GM12878 (cell line): Measurements from ENCODE around the gene RFC4. TPM values are rescaled to one million over a fixed set of nuclear protein-coding genes. Genes with fewer than 3 reads are reported as not detected.

Experiments used
- ATAC-seq: fragments of 200-7000 bp; cut with Tn5 transposase; 3 replicates; pipeline ENCODE4 v1.9.1; 2020; ENCODE audit warnings: mild to moderate bottlenecking, moderate library complexity
- BruUV-seq: library from RNA; stranded (reverse); fragments of 400-500 nt; replicated peaks from 2 replicates; lab custom pipeline; 2021; lab: Mats Ljungman, UMichigan
- CTCF ChIA-PET: fragments of 300-600 bp; sonication (Branson Sonifier 250); formaldehyde crosslinking; extraction: SDS; loops from one replicate; lab custom pipeline; 2021; ENCODE audit warnings: inconsistent platforms; lab: Yijun Ruan, JAX
- POLR2A ChIA-PET: fragments of 350-600 bp; formaldehyde crosslinking; extraction: SDS; loops from one replicate; lab custom pipeline; 2021; ENCODE audit warnings: inconsistent platforms; lab: Charles Lee
- RAD21 ChIA-PET: fragments of 300-600 bp; sonication (Branson Sonifier 250); formaldehyde crosslinking; loops from one replicate; lab custom pipeline; 2023; ENCODE audit warnings: antibody characterized with exemption; ENCODE audit not compliant: unreplicated experiment; lab: Charles Lee
- SMC1A ChIA-PET: fragments of 300-600 bp; sonication (Branson Sonifier 250); formaldehyde crosslinking; loops from one replicate; lab custom pipeline; 2023; ENCODE audit not compliant: unreplicated experiment, uncharacterized antibody; lab: Charles Lee
- DNase-seq: peaks from one replicate; pipeline ENCODE4 v3.0.0-alpha.2; 2011; ENCODE audit warnings: low read depth, low spot score
- FAIRE-seq: peaks from 3 replicates; lab custom pipeline; 2011; peaks lifted over from hg19 to GRCh38; lab: Jason Lieb, UNC
- H2AFZ ChIP-seq: 2 replicates; pipeline ENCODE4 v1.6.0; 2011; ENCODE audit warnings: low read depth, low read length, control low read depth; ENCODE audit not compliant: control insufficient read depth
- H3K27ac ChIP-seq: 2 replicates; pipeline ENCODE4 v1.5.1; 2011; ENCODE audit warnings: control low read depth; ENCODE audit not compliant: control insufficient read depth, insufficient read depth
- H3K27me3 ChIP-seq, 2 experiments: replicated peaks in 1 of 2; 2 replicates each; pipeline versions ENCODE4 v1.6.0 to v1.6.1; 2011; ENCODE audit warnings: low read length in 1 of 2; ENCODE audit not compliant: control insufficient read depth in 2 of 2, insufficient read depth in 2 of 2
- H3K36me3 ChIP-seq, 2 experiments: 2 replicates each; pipeline ENCODE4 v1.5.1; 2011; ENCODE audit warnings: low read length in 1 of 2; ENCODE audit not compliant: control insufficient read depth in 2 of 2, insufficient read depth in 2 of 2
- H3K4me1 ChIP-seq: 2 replicates; pipeline ENCODE4 v1.6.1; 2011; ENCODE audit warnings: mild to moderate bottlenecking, low read length, moderate library complexity, mixed read lengths; ENCODE audit not compliant: control insufficient read depth, insufficient read depth
- H3K4me2 ChIP-seq: 2 replicates; pipeline ENCODE4 v1.6.0; 2011; ENCODE audit warnings: control low read depth; ENCODE audit not compliant: control insufficient read depth, insufficient read depth
- H3K4me3 ChIP-seq: fragments of 200-600 bp; sonication (generic); 2 replicates; pipeline ENCODE4 v1.5.1; 2016
- H3K79me2 ChIP-seq: 2 replicates; pipeline ENCODE4 v1.6.0; 2011; ENCODE audit warnings: low read length; ENCODE audit not compliant: control insufficient read depth, insufficient read depth
- H3K9ac ChIP-seq: 2 replicates; pipeline ENCODE4 v1.8.0; 2011; ENCODE audit warnings: low read length, control low read depth, mixed read lengths; ENCODE audit not compliant: control insufficient read depth, insufficient read depth
- H3K9me3 ChIP-seq: replicated peaks from 3 replicates; pipeline ENCODE4 v1.5.1; 2011; ENCODE audit warnings: mild to moderate bottlenecking, low read length; ENCODE audit not compliant: control insufficient read depth, insufficient read depth
- H4K20me1 ChIP-seq: 2 replicates; pipeline ENCODE4 v1.6.0; 2011; ENCODE audit not compliant: control insufficient read depth, insufficient read depth
- ESRRA ChIP-seq: IDR thresholded peaks from 2 replicates; pipeline ENCODE4 v1.6.1; 2012; ENCODE audit warnings: mild to moderate bottlenecking, low read length, improper control_type of control experiment
- HCFC1 ChIP-seq: fragments of 150-350 bp; IDR thresholded peaks from 2 replicates; pipeline ENCODE4 v1.6.1; 2014; ENCODE audit warnings: low read length
- MEF2B ChIP-seq: fragments of 450-650 bp; IDR thresholded peaks from 2 replicates; pipeline ENCODE4 v1.6.1; 2018; ENCODE audit warnings: mild to moderate bottlenecking, moderate library complexity; ENCODE audit not compliant: partially characterized antibody, poor library complexity, severe bottlenecking
- MTA3 ChIP-seq: IDR thresholded peaks from 2 replicates; pipeline ENCODE4 v1.6.1; 2012; ENCODE audit warnings: low read length, inconsistent platforms, borderline replicate concordance
- NBN ChIP-seq: fragments of 450-650 bp; IDR thresholded peaks from 2 replicates; pipeline ENCODE4 v1.6.1; 2016
- NRF1 ChIP-seq: conservative IDR thresholded peaks from 2 replicates; pipeline ENCODE4 v1.6.1; 2011; ENCODE audit warnings: mild to moderate bottlenecking, low read depth, low read length, improper control_type of control experiment
- PAX8 ChIP-seq: fragments of 450-650 bp; IDR thresholded peaks from 2 replicates; pipeline ENCODE4 v1.6.1; 2017; ENCODE audit warnings: mild to moderate bottlenecking, moderate library complexity
- POLR2A ChIP-seq: IDR thresholded peaks from 2 replicates; pipeline ENCODE4 v1.6.1; 2011; ENCODE audit warnings: low read depth, mild to moderate bottlenecking, low read length
- RELA ChIP-seq: fragments of 450-650 bp; IDR thresholded peaks from 2 replicates; pipeline ENCODE4 v1.8.0; 2014; ENCODE audit warnings: borderline replicate concordance; ENCODE audit not compliant: partially characterized antibody
- SREBF1 ChIP-seq: IDR thresholded peaks from 2 replicates; pipeline ENCODE4 v1.6.1; 2012; ENCODE audit warnings: mild to moderate bottlenecking, low read length
- ZBTB40 ChIP-seq: fragments of 450-650 bp; IDR thresholded peaks from 2 replicates; pipeline ENCODE4 v1.6.1; 2016; ENCODE audit warnings: mild to moderate bottlenecking, moderate library complexity, borderline replicate concordance
- ZNF274 ChIP-seq: IDR thresholded peaks from one replicate; pipeline ENCODE4 v1.8.0; 2011; ENCODE audit not compliant: insufficient read length, insufficient read depth
- ZNF622 ChIP-seq: fragments of 450-650 bp; IDR thresholded peaks from 2 replicates; pipeline ENCODE4 v1.6.1; 2017; ENCODE audit warnings: mild to moderate bottlenecking, inconsistent platforms
- WGBS: methylation state at CpG from one replicate; pipeline ENCODE4 v1.1.6; 2016; ENCODE audit warnings: low lambda C conversion rate; ENCODE audit not compliant: insufficient replicate concordance, insufficient coverage; ENCODE audit errors: missing lambda C conversion rate; 5-methylcytosine and 5-hydroxymethylcytosine counted together
- in situ Hi-C: fragments of 300-500 bp; cut with MboI; formaldehyde crosslinking; loops from 9 replicates; pipeline ENCODE4 v1.14.3; 2018; ENCODE audit warnings: mixed read lengths
- intact Hi-C: fragments of 100-400 bp; cut with micrococcal nuclease; formaldehyde crosslinking; loops from one replicate; pipeline ENCODE4 v1.14.2; 2022; ENCODE audit not compliant: unreplicated experiment
- polyA plus RNA-seq, 11 experiments: library from polyadenylated mRNA; depleted of rRNA in 4 of 11; unstranded in 6 of 11; stranded (reverse) in 5 of 11; fragments of >200 nt; fragmentation: Nextera tagmentation in 4 of 11; fragmentation: Illumina TruSeq in 1 of 11; extraction: Ambion mirVana in 4 of 11; extraction: Trizol in 1 of 11; gene quantifications; 1 replicate in 1 of 11; 2 replicates in 10 of 11; pipeline versions ENCODE4 v1.2.1 to v1.2.3, GENCODE V29; 2011 to 2016; ENCODE audit warnings: inconsistent platforms in 2 of 11, missing spikeins in 2 of 11, low read depth in 1 of 11
- total RNA-seq, 4 experiments: library from RNA; depleted of rRNA in 3 of 4; stranded (reverse); fragments of >200 nt in 3 of 4; fragmentation: Illumina TruSeq in 1 of 4; extraction: Trizol in 1 of 4; gene quantifications; 2 replicates each; pipeline versions ENCODE4 v1.2.1 to v1.2.3, GENCODE V29; 2013 to 2021
- TF ChIP-seq, protein P1 (sequence below): fragments of 450-650 bp; conservative IDR thresholded peaks from 2 replicates; pipeline ENCODE4 v1.6.1; 2017; ENCODE audit warnings: mild to moderate bottlenecking, moderate library complexity

The RFC4 gene
- total and polyA plus RNA-seq, 10 of the 15 experiments (the other 5 are each of a cell fraction or from before 2014, with no cell fraction given) = 49.1 to 144 (median 112) TPM

- TF ChIP-seq, protein P1, sequence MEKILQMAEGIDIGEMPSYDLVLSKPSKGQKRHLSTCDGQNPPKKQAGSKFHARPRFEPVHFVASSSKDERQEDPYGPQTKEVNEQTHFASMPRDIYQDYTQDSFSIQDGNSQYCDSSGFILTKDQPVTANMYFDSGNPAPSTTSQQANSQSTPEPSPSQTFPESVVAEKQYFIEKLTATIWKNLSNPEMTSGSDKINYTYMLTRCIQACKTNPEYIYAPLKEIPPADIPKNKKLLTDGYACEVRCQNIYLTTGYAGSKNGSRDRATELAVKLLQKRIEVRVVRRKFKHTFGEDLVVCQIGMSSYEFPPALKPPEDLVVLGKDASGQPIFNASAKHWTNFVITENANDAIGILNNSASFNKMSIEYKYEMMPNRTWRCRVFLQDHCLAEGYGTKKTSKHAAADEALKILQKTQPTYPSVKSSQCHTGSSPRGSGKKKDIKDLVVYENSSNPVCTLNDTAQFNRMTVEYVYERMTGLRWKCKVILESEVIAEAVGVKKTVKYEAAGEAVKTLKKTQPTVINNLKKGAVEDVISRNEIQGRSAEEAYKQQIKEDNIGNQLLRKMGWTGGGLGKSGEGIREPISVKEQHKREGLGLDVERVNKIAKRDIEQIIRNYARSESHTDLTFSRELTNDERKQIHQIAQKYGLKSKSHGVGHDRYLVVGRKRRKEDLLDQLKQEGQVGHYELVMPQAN = no peak
- TF ChIP-seq HCFC1 = no peak
- no peak for TF ChIP-seq MTA3
- TF ChIP-seq PAX8 = no peak
- no peak for TF ChIP-seq ZNF274
- no peak for TF ChIP-seq ZNF622
- TF ChIP-seq SREBF1 = no peak
Observed at GRCh38 chr3:186772701-186773417, 33.4 kb downstream of the RFC4 start (continued).

DNA sequence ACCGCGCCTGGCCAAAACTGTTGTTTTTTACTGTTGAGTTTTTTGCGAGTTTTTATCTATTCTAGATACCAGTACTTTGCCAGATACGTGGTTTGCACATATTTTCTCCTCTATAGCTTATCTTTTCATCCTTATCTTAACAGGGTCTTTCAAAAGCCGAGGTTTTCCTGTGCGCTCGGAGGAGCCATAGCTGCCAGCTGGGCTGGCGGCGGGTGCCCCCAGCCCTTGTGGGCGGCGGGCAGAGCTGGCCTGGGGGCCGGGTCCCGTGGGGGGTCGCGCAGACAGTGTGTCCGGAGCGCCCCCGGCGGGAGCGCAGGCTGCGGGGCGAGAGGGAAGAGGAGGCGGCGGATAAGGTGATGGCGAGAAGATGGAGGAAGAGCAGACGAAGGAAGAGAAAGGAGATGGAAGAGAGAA is 34.0 kb downstream of the RFC4 start:
- H3K4me3 ChIP-seq = peak overlapping the region; percentile 67
- no peaks in the 10 kb centered on the region for H3K79me2 ChIP-seq
- no peaks in the 10 kb centered on the region for H3K36me3 ChIP-seq
- SMC1A ChIA-PET = interaction anchor here (1.2 kb wide), 2 partner anchors 11 to 13 kb away, joined by 3 read pairs; partner anchors contain the start of gene EIF4A2
- POLR2A ChIA-PET = interaction anchor here (0.6 to 1.3 kb wide), 2 partner anchors 10 to 554 kb away, joined by 4 to 6 read pairs; no protein-coding TSS in a partner anchor
- peak overlapping the region; percentile 51 for H2AFZ ChIP-seq
- ATAC-seq (peak; percentile 37), FAIRE-seq (no peak), DNase-seq (no peak)
- peaks cover 5% of the 10 kb centered on the region; the same call in 1 of the 2 replicates for H3K4me1 ChIP-seq
- CTCF ChIA-PET = interaction anchor here (0.6 to 2.1 kb wide), 6 partner anchors 10 to 367 kb away, joined by 3 to 12 read pairs (median 4); partner anchors contain the start of genes EIF4A2 and RPL39L
- no peak overlapping the region for H3K27ac ChIP-seq
- in situ Hi-C loops = no loop called here
- peak overlapping the region; percentile 29; the same call in 1 of the 2 replicates for H3K9ac ChIP-seq
- no TSS peak for BruUV-seq
- peak overlapping the region; percentile 62 for H3K4me2 ChIP-seq
- intact Hi-C loops = no loop called here
- no peaks in the 10 kb centered on the region for H4K20me1 ChIP-seq
- H3K9me3 ChIP-seq = no peaks in the 10 kb centered on the region
- H3K27me3 ChIP-seq = no peaks in the 10 kb centered on the region
- WGBS = 8% methylated on average over 25 of the region's 26 CpGs
- RAD21 ChIA-PET = no interaction called here
- no peak for TF ChIP-seq ESRRA
- no peak for TF ChIP-seq NRF1
- TF ChIP-seq POLR2A = no peak
- TF ChIP-seq RELA = no peak
- no peak for TF ChIP-seq ZBTB40
- TF ChIP-seq NBN = no peak
- TF ChIP-seq MEF2B = no peak
